ENCODE data around the gene POLE2. TPM values are rescaled to one million over a fixed set of nuclear protein-coding genes. Genes with fewer than 3 reads are reported as not detected.
A peak's percentile ranks its signal among the peaks of the same experiment; 100 is the strongest.

The POLE2 gene
- total and polyA plus RNA-seq, 11 donors = 0.25 to 3.4 (median 0.96) TPM; not detected in 1

DNA sequence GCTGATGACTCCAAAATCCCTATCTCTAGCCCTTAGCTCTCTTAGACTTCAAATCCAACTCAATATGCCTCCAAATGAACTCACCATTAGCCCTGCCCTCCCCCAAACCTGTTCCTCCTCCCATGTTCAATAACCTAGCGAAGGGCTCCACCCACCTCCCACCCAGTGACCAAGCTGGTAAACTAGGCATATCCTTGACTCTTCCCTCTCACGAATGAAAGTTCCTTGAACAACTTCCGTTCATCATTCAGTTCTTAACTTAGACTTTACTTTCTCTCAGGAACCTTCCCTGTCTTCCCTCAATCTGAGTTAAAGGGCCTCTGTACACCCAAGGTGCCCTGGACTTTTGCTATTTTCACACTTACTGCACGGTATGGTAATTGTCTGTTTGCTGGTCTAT is 3.0 kb upstream of the POLE2 start:
- TF ChIP-seq, protein P1, sequence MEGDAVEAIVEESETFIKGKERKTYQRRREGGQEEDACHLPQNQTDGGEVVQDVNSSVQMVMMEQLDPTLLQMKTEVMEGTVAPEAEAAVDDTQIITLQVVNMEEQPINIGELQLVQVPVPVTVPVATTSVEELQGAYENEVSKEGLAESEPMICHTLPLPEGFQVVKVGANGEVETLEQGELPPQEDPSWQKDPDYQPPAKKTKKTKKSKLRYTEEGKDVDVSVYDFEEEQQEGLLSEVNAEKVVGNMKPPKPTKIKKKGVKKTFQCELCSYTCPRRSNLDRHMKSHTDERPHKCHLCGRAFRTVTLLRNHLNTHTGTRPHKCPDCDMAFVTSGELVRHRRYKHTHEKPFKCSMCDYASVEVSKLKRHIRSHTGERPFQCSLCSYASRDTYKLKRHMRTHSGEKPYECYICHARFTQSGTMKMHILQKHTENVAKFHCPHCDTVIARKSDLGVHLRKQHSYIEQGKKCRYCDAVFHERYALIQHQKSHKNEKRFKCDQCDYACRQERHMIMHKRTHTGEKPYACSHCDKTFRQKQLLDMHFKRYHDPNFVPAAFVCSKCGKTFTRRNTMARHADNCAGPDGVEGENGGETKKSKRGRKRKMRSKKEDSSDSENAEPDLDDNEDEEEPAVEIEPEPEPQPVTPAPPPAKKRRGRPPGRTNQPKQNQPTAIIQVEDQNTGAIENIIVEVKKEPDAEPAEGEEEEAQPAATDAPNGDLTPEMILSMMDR (IDR thresholded peaks at IDR 0.05) = no peak
- TF ChIP-seq POLR2A (IDR thresholded peaks at IDR 0.05) = no peak
- Histone ChIP-seq H3K4me1 (peaks cover 0 to 28% (median 14%) of the 10 kb centered on the region in 12 donors), H3K27me3 (no peaks in the 10 kb centered on the region), H3K9me3 (no peaks in the 10 kb centered on the region), H3K36me3 (no peaks in the 10 kb centered on the region), H3K27ac (no peak overlapping the region), H3K4me3 (no peak overlapping the region)
- no peak for ATAC-seq
- WGBS, 4 donors = 73 to 78% (median 75%) methylated on average over 4 of the region's 4 CpGs
- no peak for DNase-seq
- intact Hi-C loops (cut with DNase I) = loop anchor here in 5 of 10 donors (5.0 to 10.0 kb wide), 5 partner anchors 54 to 161 kb away; partner anchors contain the start of genes KLHDC2 (in 3 of the 5), DNAAF2 (in 2 of the 5) and NEMF (in 1 of the 5)

GRCh38 chr14:49688701-49689030 is 652 bp upstream of the POLE2 start:
- 88 to 92% (median 90%) methylated on average over 8 of the region's 8 CpGs for WGBS, 4 donors
- ATAC-seq (no peak), DNase-seq (no peak)
- H3K36me3 ChIP-seq = no peaks in the 10 kb centered on the region
- H3K4me1 ChIP-seq = peaks cover 0 to 20% (median 7%) of the 10 kb centered on the region in 12 donors
- peak overlapping the region; percentile 45 to 89 (median 77) for H3K27ac ChIP-seq
- H3K4me3 ChIP-seq = peak overlapping the region in 7 of 12 donors; percentile 63 to 83 (median 74)
- intact Hi-C loops (cut with DNase I) = loop anchor here in 3 of 10 donors (5.0 kb wide), 2 partner anchors 41 to 51 kb away; partner anchors contain the start of gene DNAAF2 (in 2 of the 3)
- no peaks in the 10 kb centered on the region for H3K27me3 ChIP-seq
- H3K9me3 ChIP-seq = no peaks in the 10 kb centered on the region
- TF ChIP-seq, protein P1 (IDR thresholded peaks at IDR 0.05) = no peak
- no peak for TF ChIP-seq POLR2A (IDR thresholded peaks at IDR 0.05)

GRCh38 chr14:49686425-49686824 is 1.6 kb downstream of the POLE2 start:
- intact Hi-C loops (cut with DNase I) = loop anchor here in 3 of 10 donors (5.0 kb wide), 2 partner anchors 39 to 49 kb away; partner anchors contain the start of gene DNAAF2 (in 2 of the 3)
- WGBS, 4 donors = 93 to 95% (median 93%) methylated on average over 4 of the region's 4 CpGs

DNA sequence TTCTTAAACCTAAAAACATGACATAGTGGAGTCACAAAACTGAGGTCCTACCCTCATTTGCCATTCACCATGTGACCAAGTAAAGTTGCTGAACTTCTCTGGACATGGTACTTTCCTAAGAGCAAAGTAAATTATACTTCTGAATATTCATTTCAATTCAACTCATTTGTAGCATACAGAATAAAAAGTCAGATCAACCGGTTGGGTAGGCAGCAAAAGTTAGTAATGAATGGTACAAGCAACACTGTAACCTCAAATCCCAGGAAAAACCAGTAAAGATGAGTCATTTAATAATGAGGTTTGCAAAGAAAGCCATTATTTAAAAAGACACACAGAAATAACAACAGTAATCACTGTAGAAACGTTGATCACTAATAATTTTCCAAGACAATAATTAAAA is 8.7 kb downstream of the POLE2 start:
- no peaks in the 10 kb centered on the region for H3K36me3 ChIP-seq
- 80 to 83% (median 82%) methylated on average over 2 of the region's 2 CpGs for WGBS, 4 donors
- no peak for TF ChIP-seq POLR2A (IDR thresholded peaks at IDR 0.05)
- TF ChIP-seq, protein P1 (IDR thresholded peaks at IDR 0.05) = no peak
- no peaks in the 10 kb centered on the region for H3K27me3 ChIP-seq
- H3K27ac ChIP-seq = no peak overlapping the region
- ATAC-seq (no peak), DNase-seq (no peak)
- H3K4me1 ChIP-seq = no peaks in the 10 kb centered on the region
- no peaks in the 10 kb centered on the region for H3K9me3 ChIP-seq
- intact Hi-C loops (cut with DNase I) = no loop called here
- no peak overlapping the region for H3K4me3 ChIP-seq

More at GRCh38 chr14:49686425-49686824, 1.6 kb downstream of the POLE2 start:
- ATAC-seq (no peak), DNase-seq (no peak)
- no peak overlapping the region for H3K4me3 ChIP-seq
- no peak for TF ChIP-seq POLR2A (IDR thresholded peaks at IDR 0.05)
- TF ChIP-seq, protein P1 (IDR thresholded peaks at IDR 0.05) = no peak
- no peak overlapping the region for H3K27ac ChIP-seq
- H3K4me1 ChIP-seq = peaks cover 0 to 10% (median 5%) of the 10 kb centered on the region in 12 donors
- H3K9me3 ChIP-seq = no peaks in the 10 kb centered on the region
- H3K27me3 ChIP-seq = no peaks in the 10 kb centered on the region
- no peaks in the 10 kb centered on the region for H3K36me3 ChIP-seq
